Retinal pigment epithelial cell (primary cell): ENCODE measurements around the gene UBE3C.
A peak's percentile ranks its signal among the peaks of the same experiment; 100 is the strongest.

Experiments
- DNase-seq: peaks from one replicate; pipeline ENCODE4 v3.0.0-alpha.2; 2010; ENCODE audit warnings: low read depth
- H3K4me3 ChIP-seq: 2 replicates; pipeline ENCODE4 v1.5.1; 2011; ENCODE audit warnings: mild to moderate bottlenecking, low read length, control low read depth, moderate library complexity
- TF ChIP-seq, protein P1 (sequence below): conservative IDR thresholded peaks from 2 replicates; pipeline ENCODE4 v1.5.1; 2011; ENCODE audit warnings: low read depth, low read length, control low read depth, inconsistent platforms

The UBE3C gene

DNA sequence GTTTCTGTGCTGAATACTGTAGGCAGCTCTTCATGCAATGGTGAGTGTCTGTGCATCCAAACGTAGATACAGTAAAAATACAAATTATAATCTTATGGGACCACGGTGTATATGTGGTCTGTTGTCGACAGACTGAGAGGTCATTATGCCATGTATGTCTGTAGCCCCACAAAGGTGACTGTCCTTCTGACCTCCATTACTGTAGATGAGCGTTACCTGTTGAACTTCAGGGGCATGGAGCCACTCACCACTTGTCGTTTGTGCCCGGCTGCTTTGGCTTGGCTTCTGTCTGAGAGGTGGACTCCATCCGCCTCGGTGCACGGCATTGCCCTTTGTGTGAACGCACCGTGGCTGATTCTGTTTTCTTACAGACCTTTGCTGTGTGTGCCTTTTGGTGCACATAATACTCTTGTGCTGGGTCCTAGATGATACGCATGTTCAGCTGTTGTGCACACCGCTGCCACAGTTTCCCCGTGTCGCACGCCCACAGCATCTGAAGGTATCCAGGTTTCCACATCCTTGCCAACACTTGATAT is 2.9 kb downstream of the UBE3C start:
- TF ChIP-seq, protein P1, sequence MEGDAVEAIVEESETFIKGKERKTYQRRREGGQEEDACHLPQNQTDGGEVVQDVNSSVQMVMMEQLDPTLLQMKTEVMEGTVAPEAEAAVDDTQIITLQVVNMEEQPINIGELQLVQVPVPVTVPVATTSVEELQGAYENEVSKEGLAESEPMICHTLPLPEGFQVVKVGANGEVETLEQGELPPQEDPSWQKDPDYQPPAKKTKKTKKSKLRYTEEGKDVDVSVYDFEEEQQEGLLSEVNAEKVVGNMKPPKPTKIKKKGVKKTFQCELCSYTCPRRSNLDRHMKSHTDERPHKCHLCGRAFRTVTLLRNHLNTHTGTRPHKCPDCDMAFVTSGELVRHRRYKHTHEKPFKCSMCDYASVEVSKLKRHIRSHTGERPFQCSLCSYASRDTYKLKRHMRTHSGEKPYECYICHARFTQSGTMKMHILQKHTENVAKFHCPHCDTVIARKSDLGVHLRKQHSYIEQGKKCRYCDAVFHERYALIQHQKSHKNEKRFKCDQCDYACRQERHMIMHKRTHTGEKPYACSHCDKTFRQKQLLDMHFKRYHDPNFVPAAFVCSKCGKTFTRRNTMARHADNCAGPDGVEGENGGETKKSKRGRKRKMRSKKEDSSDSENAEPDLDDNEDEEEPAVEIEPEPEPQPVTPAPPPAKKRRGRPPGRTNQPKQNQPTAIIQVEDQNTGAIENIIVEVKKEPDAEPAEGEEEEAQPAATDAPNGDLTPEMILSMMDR = no peak
- no peak overlapping the region for H3K4me3 ChIP-seq
- no peak for DNase-seq

DNA sequence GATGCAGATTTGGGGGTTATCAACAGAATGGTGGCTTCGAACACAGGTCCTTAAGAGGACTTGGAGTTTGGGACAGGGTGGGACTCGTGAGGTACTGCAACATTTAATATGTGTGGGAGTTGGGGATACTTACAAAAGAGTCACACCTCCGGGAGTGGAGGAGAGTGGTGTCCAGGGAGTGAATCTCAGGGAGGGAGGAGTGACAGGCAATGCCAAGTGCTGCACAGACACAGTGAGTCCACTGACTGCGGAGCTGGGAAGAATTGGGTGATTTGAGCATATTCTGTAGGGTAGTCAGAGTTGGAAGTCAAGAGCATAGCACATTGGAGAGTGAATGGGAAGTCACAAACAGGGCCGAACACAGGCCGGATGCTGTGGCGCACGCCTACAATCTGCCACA is 5.1 kb downstream of the UBE3C start:
- no peak for DNase-seq
- H3K4me3 ChIP-seq = no peak overlapping the region
- TF ChIP-seq, protein P1 = no peak

DNA sequence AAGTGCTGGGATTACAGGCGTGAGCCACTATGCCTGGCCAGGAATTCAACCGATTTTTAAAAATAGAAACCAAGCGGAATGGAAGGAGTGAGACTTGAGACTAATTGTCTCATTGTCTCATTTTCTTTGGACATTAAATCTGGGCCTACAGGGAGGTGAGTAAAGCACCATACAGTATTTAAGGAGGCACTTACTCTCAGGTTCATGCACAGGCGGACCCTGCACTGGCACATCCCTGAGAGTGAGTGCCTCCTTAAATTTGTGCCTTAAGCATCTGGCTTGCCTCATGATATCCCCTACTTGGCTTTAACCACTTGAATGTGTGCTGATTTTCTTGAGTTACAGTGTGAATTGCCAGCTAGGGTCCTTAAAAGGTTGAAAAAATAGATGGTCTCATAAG is 10.6 kb downstream of the UBE3C start:
- no peak for DNase-seq
- TF ChIP-seq, protein P1 = no peak
- H3K4me3 ChIP-seq = no peak overlapping the region

DNA sequence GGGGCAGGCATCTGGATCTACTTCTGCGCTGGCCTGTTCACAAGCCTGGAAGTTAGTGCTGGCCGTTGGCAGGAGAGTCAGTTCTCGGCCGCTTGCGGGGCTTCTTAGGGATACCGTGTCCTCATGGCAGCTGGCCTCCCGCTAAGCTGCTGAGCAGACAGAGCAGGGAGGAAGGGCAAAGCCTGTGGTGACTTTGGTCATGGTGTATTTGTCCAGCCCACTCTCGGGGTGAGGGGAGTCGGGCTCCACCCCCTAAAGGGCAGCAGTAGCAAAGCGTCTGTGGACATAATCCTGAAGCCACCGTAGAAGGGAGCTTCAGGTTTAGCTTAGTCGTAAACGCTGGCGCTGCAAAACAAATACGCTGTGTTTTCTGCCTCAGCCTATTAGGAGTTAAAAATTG is 12.2 kb downstream of the UBE3C start:
- H3K4me3 ChIP-seq = peak overlapping the region; percentile 32
- DNase-seq = peak; percentile 46
- TF ChIP-seq, protein P1 = no peak

DNA sequence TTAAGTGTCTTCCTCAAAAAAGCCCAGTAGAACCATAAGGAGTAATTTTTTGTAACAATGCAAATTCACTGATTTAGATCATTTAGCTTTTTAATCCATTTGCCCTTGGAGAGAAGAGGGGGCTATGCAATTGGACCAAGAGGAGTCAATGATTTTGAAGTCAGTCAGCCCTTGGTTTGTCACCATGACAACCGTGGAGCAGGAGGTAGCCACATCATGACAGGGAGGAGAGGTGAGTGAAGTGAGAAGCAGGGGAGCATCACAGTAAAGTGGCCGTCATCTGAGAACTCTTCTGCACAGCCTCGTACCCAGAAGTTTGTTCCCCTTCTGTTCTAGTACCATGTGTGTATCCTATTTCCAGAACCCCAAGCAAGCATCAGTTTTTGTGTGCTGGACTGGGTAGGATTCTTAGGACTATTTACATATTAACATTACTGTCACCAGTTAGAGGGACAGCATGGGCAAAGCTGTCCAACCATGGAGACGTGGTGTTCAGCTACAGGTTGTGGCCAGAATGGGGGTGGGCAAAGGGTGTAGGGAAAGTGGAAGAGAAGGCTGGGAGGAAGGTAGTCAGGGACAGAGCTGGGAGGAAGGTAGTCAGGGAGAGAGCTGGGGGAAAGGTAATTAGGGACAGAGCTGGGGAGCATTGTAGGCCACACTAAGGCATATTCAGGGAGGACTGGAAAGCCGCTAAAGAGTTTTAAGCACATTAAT is 13.1 kb downstream of the UBE3C start:
- H3K4me3 ChIP-seq = no peak overlapping the region
- TF ChIP-seq, protein P1 = no peak
- no peak for DNase-seq

DNA sequence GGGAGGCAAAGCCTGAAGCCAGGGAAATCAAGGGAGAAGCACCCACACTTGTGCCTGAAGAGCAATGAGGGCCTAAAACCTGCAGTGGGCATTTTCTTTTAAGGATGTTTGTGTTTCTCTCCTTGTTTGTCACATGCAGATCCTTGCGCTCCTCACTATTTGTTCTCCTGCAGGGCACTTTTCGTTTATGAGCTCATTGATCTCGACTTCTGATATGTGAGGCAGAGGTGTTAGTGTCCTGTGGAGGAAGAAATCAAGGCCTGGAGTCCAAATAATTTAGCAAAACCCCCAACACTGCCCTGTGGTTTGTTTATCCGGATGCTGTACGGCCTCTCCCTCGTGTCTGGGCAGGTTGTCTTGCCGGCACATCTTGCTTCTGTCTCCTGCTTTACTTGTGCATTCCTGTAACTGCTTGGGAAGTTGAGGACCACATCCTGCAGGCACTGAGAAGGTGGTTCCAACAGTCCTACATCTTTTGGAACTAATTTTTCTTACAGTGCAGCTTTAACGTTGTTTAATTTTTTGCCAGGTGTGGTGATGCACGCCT is 13.7 kb downstream of the UBE3C start:
- H3K4me3 ChIP-seq = no peak overlapping the region
- TF ChIP-seq, protein P1 = no peak
- no peak for DNase-seq

DNA sequence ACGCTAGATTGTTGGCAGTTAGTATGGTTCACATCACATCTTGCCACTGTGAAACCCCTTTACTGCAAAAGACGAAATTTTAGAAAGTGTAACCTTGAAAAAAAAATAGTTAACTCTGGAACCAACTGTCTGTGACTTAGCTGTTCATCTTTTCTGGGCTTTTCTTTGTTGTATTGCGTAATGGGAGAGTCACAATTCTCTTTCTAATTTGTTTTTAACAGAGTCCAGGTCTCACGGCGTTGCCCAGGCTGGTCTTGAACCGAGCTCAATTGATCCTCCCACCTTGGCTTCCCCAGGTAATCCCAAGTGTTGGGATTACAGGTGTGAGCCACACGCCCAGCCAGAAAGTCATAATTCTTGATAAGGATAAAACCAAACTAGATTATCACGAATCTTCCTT is 14.5 kb downstream of the UBE3C start:
- H3K4me3 ChIP-seq = no peak overlapping the region
- no peak for DNase-seq
- TF ChIP-seq, protein P1 = no peak
